Breast epithelium (tissue), 4 donors: ENCODE measurements around the gene ARL4A. TPM values are rescaled to one million over a fixed set of nuclear protein-coding genes. Genes with fewer than 3 reads are reported as not detected.
"Not testable (repeated sequence)": the region's sequence is repeated elsewhere in the genome, so short reads cannot be mapped to it uniquely, and the experiment has no call there.

Source experiments
- DNase-seq, 2 donors: peaks; one replicate each; pipeline ENCODE4 v3.0.0-alpha.2; 2019; ENCODE audit warnings: low spot score in 2 of 2
- H3K27ac ChIP-seq, 2 donors: fragments of 200-600 bp; sonication (generic) in 1 of 2; one replicate each; pipeline ENCODE4 v1.5.1; 2016 to 2019; ENCODE audit warnings: mild to moderate bottlenecking in 1 of 2
- H3K27me3 ChIP-seq, 2 donors: fragments of 200-600 bp; sonication (generic) in 1 of 2; one replicate each; pipeline versions ENCODE4 v1.5.1 to v1.6.0; 2017 to 2019; ENCODE audit warnings: control low read depth in 1 of 2, mild to moderate bottlenecking in 1 of 2
- H3K36me3 ChIP-seq: fragments of 200-600 bp; one replicate; pipeline ENCODE4 v1.5.1; 2019
- H3K4me1 ChIP-seq, 2 donors: fragments of 200-600 bp; sonication (generic); one replicate each; pipeline ENCODE4 v1.5.1; 2016 to 2019; ENCODE audit warnings: control low read depth in 1 of 2
- H3K4me3 ChIP-seq, 3 donors: fragments of 200-600 bp; sonication (generic); 1 replicate in 2 of 3; 2 replicates in 1 of 3; pipeline ENCODE4 v1.5.1; 2016 to 2019; ENCODE audit warnings: mild to moderate bottlenecking in 3 of 3, moderate library complexity in 2 of 3
- H3K9me3 ChIP-seq, 2 donors: fragments of 200-600 bp; sonication (generic) in 1 of 2; one replicate each; pipeline ENCODE4 v1.5.1; 2016 to 2019; ENCODE audit warnings: control low read depth in 1 of 2
- CTCF ChIP-seq, 3 donors: fragments of 450-650 bp; IDR thresholded peaks; one replicate each; pipeline ENCODE4 v1.5.1; 2016 to 2017; ENCODE audit warnings: antibody characterized with exemption in 3 of 3, mild to moderate bottlenecking in 3 of 3, moderate library complexity in 3 of 3
- POLR2A ChIP-seq: fragments of 450-650 bp; IDR thresholded peaks from one replicate; pipeline ENCODE4 v1.6.1; 2016; ENCODE audit warnings: antibody characterized with exemption, mild to moderate bottlenecking, moderate library complexity
- POLR2AphosphoS5 ChIP-seq, 3 donors: sonication (generic); formaldehyde crosslinking; IDR thresholded peaks; one replicate each; pipeline ENCODE4 v1.6.1; 2017; ENCODE audit warnings: antibody characterized with exemption in 3 of 3
- intact Hi-C: fragments of 100-400 bp; cut with DNase I; formaldehyde crosslinking; loops from one replicate; pipeline ENCODE4 v1.15.1; 2023; ENCODE audit warnings: low total_unique reads
- total RNA-seq, 3 donors: library from RNA; depleted of rRNA; stranded (reverse); fragments of >200 nt; gene quantifications; one replicate each; pipeline ENCODE4 v1.1.0, GENCODE V29; 2016

Gene ARL4A
- total RNA-seq, 3 donors from 2014 or later: 28.5 to 165 (median 51.1) TPM

DNA sequence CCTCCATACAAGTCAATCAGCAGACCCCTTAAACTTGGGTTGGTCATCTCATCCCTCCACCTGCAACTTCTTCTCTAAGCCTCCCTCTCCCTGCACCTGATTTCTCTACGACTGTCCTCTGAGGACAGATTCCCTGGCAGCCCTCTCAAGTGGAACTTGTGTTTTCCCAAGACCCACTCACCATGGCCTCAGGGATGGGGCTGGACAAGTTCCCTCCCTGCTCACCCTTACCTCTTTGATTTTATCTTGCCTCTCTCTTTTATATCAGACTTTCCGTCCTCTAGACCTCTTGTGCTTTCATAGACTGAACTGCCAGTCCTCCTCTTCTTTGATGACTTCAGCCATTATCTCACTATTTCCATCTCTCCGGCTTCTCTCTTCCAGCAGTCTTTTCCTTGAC, 46.2 kb upstream of the ARL4A start:
- Histone ChIP-seq H3K27me3 (no peaks in the 10 kb centered on the region), H3K4me1 (peaks cover 0 to 3% of the 10 kb centered on the region in 2 donors), H3K36me3 (no peaks in the 10 kb centered on the region), H3K9me3 (no peaks in the 10 kb centered on the region), H3K4me3 (no peak overlapping the region), H3K27ac (no peak overlapping the region)
- TF ChIP-seq CTCF (IDR thresholded peaks at IDR 0.05) (no peak), POLR2A (no peak), POLR2AphosphoS5 (IDR thresholded peaks at IDR 0.05) (no peak)
- intact Hi-C loops: no loop called here
- no peak for DNase-seq

GRCh38 chr7:12642508-12642907, 44.9 kb upstream of the ARL4A start:
- intact Hi-C loops: no loop called here
- no peak for DNase-seq
- Histone ChIP-seq H3K4me3 (no peak overlapping the region), H3K36me3 (no peaks in the 10 kb centered on the region), H3K9me3 (no peaks in the 10 kb centered on the region), H3K27ac (no peak overlapping the region), H3K4me1 (peaks cover 0 to 3% of the 10 kb centered on the region in 2 donors), H3K27me3 (no peaks in the 10 kb centered on the region)
- no peak for TF ChIP-seq POLR2AphosphoS5 (IDR thresholded peaks at IDR 0.05)
- TF ChIP-seq CTCF (IDR thresholded peaks at IDR 0.05): no peak
- TF ChIP-seq POLR2A: no peak

- Histone ChIP-seq H3K27me3 (no peaks in the 10 kb centered on the region), H3K4me1 (peaks cover 0 to 3% of the 10 kb centered on the region in 2 donors), H3K4me3 (no peak overlapping the region), H3K9me3 (no peaks in the 10 kb centered on the region), H3K36me3 (no peaks in the 10 kb centered on the region), H3K27ac (no peak overlapping the region)
- intact Hi-C loops: no loop called here
- DNase-seq: no peak
- TF ChIP-seq POLR2AphosphoS5 (IDR thresholded peaks at IDR 0.05) (no peak), CTCF (IDR thresholded peaks at IDR 0.05) (no peak), POLR2A (no peak)
Measured at GRCh38 chr7:12643001-12643643, 44.3 kb upstream of the ARL4A start.

GRCh38 chr7:12643644-12644043, 43.8 kb upstream of the ARL4A start:
- H3K4me3 ChIP-seq: no peak overlapping the region
- H3K36me3 ChIP-seq: no peaks in the 10 kb centered on the region
- H3K27me3 ChIP-seq: no peaks in the 10 kb centered on the region
- no peaks in the 10 kb centered on the region for H3K9me3 ChIP-seq
- no peak for TF ChIP-seq CTCF (IDR thresholded peaks at IDR 0.05)
- TF ChIP-seq POLR2A: no peak
- TF ChIP-seq POLR2AphosphoS5 (IDR thresholded peaks at IDR 0.05): no peak
- intact Hi-C loops: no loop called here
- H3K4me1 ChIP-seq: no peaks in the 10 kb centered on the region
- no peak for DNase-seq
- H3K27ac ChIP-seq: no peak overlapping the region

DNA sequence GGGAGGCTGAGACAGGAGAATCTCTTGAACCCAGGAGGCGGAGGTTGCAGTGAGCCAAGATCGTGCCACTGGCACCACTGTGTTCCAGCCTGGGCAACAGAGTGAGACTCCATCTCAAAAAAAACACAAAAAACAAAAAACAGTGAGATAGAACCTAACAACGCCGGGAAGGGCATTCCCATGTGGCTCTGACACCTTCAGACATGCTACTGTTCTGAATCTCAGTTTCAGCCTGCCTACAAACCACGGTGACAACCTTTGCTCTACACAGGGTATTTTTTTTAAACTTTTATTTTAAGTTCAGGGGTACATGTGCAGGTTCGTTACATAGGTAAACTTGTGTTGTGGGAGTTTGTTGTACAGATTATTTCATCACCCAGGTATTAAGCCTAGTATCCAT, 42.2 kb upstream of the ARL4A start:
- H3K27me3 ChIP-seq, H3K4me3 ChIP-seq, H3K4me1 ChIP-seq, DNase-seq, H3K36me3 ChIP-seq, H3K9me3 ChIP-seq, H3K27ac ChIP-seq, intact Hi-C loops: not testable (repeated sequence)

- Histone ChIP-seq H3K27me3 (no peaks in the 10 kb centered on the region), H3K9me3 (no peaks in the 10 kb centered on the region), H3K4me3 (no peak overlapping the region), H3K27ac (no peak overlapping the region), H3K36me3 (no peaks in the 10 kb centered on the region), H3K4me1 (no peaks in the 10 kb centered on the region)
- no peak for TF ChIP-seq CTCF (IDR thresholded peaks at IDR 0.05)
- TF ChIP-seq POLR2A: no peak
- no peak for TF ChIP-seq POLR2AphosphoS5 (IDR thresholded peaks at IDR 0.05)
- no peak for DNase-seq
- intact Hi-C loops: no loop called here
Measured at GRCh38 chr7:12646139-12646538, 41.3 kb upstream of the ARL4A start.
